Loucy (cell line): ENCODE data around the gene CEP131.

Experiments
- EZH2phosphoT487 ChIP-seq: fragments of 200-600 bp; IDR thresholded peaks from 2 replicates; pipeline ENCODE4 v1.6.1; 2018; ENCODE audit warnings: antibody characterized with exemption, mild to moderate bottlenecking, moderate library complexity, borderline replicate concordance
- TF ChIP-seq, protein P1 (sequence below): fragments of 200-600 bp; sonication (generic); conservative IDR thresholded peaks from 2 replicates; pipeline ENCODE4 v1.5.1; 2014; ENCODE audit warnings: mild to moderate bottlenecking, antibody characterized with exemption, low read length

DNA sequence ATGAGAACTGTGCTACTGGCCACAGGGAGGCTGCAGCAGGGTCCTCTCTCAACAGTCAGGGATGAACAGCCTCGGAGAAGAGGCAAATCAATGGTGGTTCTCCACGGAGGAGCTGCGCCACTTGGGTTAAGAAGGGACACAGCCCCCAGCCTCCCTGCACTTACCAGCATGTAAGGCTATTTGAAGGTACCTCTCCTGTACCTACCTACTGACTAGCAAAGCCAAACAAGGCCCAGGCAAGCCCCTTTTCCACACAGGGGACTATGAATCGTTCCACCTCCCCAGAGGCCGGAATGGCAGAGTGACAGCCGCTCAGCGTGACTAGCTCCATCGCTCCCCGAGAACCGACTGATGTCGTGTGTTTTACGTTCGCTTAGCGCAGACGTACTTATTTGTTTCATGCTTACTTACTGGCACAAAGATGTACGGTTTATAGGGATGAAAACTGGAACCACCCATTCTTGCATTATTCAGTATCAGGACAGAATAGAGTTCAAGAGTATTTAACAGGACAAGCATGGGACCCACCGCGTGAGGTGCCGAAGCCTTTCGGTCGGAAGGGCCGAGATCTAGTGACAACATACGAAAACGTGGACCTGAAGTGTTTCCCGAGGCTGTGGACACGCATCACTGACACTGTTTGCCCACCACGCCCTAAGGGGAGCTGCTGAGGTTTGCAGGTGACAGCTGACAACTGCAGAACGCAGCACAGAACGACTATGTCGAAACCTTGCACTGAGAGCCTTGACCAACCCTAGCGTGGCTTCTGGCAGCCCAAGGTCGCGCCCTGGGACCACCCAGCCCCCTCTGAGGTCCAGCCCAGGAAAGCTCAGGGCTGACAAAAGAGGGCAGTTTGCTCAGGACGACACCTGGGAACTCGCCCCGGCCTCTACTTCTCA lies 15.1 kb upstream of the CEP131 start:
- TF ChIP-seq, protein P1, sequence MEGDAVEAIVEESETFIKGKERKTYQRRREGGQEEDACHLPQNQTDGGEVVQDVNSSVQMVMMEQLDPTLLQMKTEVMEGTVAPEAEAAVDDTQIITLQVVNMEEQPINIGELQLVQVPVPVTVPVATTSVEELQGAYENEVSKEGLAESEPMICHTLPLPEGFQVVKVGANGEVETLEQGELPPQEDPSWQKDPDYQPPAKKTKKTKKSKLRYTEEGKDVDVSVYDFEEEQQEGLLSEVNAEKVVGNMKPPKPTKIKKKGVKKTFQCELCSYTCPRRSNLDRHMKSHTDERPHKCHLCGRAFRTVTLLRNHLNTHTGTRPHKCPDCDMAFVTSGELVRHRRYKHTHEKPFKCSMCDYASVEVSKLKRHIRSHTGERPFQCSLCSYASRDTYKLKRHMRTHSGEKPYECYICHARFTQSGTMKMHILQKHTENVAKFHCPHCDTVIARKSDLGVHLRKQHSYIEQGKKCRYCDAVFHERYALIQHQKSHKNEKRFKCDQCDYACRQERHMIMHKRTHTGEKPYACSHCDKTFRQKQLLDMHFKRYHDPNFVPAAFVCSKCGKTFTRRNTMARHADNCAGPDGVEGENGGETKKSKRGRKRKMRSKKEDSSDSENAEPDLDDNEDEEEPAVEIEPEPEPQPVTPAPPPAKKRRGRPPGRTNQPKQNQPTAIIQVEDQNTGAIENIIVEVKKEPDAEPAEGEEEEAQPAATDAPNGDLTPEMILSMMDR, result no peak
- TF ChIP-seq EZH2phosphoT487, result no peak
